Measurements from ENCODE around the gene ASAH2. TPM values are rescaled to one million over a fixed set of nuclear protein-coding genes. Genes with fewer than 3 reads are reported as not detected.

Gene ASAH2
- total RNA-seq, 1 experiment from 2014 or later = 14.0 TPM

DNA sequence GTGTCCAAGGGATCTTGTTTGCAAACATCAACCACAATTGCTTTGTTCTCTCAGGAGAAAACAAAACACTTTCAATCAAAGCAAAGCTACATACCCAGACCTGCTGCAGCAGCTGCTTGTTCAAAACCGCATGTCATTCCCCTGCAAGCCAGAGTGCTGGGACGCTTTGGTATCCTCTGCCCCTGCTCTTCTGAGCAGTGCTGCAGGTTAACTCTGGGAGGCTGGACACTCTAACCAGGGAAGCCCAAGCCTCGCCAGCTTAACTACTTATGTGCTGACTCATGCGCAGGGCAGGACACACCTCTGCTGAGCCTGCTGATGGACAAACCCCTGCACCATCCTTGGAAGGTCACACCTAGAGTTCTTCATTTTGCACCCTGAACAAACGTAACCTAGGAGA, 28.2 kb upstream of the ASAH2 start:
- no TSS peak for BruUV-seq (replicated peaks)
- Histone ChIP-seq H3K9me2 (replicated peaks; ENCODE audit: low read length) (no peaks in the 10 kb centered on the region), H4K20me1 (ENCODE audit: low read length) (no peaks in the 10 kb centered on the region), H3F3A (ENCODE audit: low read length, unreplicated experiment) (no peaks in the 10 kb centered on the region), H2AFZ (ENCODE audit: low read length) (no peak overlapping the region; the same call in 1 of the 2 replicates), H3K4me3 (ENCODE audit: low read length) (no peak overlapping the region), H3K27me3 (ENCODE audit: low read length) (no peaks in the 10 kb centered on the region), H3K36me3 (ENCODE audit: low read depth, low read length) (no peaks in the 10 kb centered on the region), H3K9ac (ENCODE audit: low read length) (no peak overlapping the region), H3K9me3 (ENCODE audit: low read length) (no peaks in the 10 kb centered on the region), H3K27ac (ENCODE audit: low read length) (no peak overlapping the region), H3K79me2 (ENCODE audit: low read length) (no peaks in the 10 kb centered on the region), H3K4me1 (ENCODE audit: insufficient read depth, low read length) (peaks cover 6% of the 10 kb centered on the region), H3K4me2 (ENCODE audit: low read length) (no peak overlapping the region)
- ChIA-PET CTCF (no interaction called here), POLR2A (ENCODE audit: unreplicated experiment) (no interaction called here)
- intact Hi-C loops (cut with micrococcal nuclease) = no loop called here
- DNase-seq (peak; percentile 64), ATAC-seq (peak; percentile 65)
- TF ChIP-seq EZH2phosphoT487 (IDR thresholded peaks at IDR 0.05; ENCODE audit: borderline replicate concordance, low read length) = no peak
- TF ChIP-seq, protein P1, sequence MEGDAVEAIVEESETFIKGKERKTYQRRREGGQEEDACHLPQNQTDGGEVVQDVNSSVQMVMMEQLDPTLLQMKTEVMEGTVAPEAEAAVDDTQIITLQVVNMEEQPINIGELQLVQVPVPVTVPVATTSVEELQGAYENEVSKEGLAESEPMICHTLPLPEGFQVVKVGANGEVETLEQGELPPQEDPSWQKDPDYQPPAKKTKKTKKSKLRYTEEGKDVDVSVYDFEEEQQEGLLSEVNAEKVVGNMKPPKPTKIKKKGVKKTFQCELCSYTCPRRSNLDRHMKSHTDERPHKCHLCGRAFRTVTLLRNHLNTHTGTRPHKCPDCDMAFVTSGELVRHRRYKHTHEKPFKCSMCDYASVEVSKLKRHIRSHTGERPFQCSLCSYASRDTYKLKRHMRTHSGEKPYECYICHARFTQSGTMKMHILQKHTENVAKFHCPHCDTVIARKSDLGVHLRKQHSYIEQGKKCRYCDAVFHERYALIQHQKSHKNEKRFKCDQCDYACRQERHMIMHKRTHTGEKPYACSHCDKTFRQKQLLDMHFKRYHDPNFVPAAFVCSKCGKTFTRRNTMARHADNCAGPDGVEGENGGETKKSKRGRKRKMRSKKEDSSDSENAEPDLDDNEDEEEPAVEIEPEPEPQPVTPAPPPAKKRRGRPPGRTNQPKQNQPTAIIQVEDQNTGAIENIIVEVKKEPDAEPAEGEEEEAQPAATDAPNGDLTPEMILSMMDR (conservative IDR thresholded peaks at IDR 0.05; ENCODE audit: low read depth, low read length) = no peak
- TF ChIP-seq EZH2 (IDR thresholded peaks at IDR 0.05; ENCODE audit: low read length, unreplicated experiment) = no peak

DNA sequence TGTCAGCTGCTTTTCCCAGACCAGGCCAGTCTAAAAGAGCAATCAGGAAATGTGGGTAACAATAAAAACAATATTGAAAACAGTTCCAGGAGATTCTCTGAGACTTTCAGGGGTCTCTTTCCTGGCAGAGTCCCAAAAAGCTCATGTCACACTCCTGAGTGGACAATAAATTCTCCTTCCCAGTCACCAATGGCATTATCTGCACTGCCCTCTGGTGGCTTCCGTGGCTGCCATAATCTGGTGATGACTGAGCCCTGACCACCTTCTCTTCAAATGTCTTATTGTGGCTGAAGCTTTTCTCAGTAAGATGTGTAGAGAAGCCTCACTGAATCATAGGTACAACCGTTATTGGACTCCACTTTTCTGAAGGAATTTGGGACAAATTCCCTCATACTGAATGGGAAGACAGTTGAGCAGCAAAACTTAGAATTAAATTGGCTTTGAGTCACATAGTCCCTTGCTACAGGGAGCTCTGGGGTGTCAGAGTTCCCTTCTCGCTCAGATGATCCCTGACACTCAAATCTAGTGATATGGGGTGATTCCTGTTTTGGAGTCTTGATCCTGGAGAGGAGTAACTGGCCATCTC, 24.4 kb upstream of the ASAH2 start:
- H4K20me1 ChIP-seq (ENCODE audit: low read length) = no peaks in the 10 kb centered on the region
- intact Hi-C loops (cut with micrococcal nuclease) = loop anchor here (1.0 to 2.0 kb wide), 4 partner anchors 43 to 87 kb away; no protein-coding TSS in a partner anchor
- no peak overlapping the region for H3K9ac ChIP-seq (ENCODE audit: low read length)
- no peak overlapping the region for H3K27ac ChIP-seq (ENCODE audit: low read length)
- peak; percentile 87 for ATAC-seq
- no peak overlapping the region for H3K4me2 ChIP-seq (ENCODE audit: low read length)
- no peak overlapping the region for H3K4me3 ChIP-seq (ENCODE audit: low read length)
- H3K4me1 ChIP-seq (ENCODE audit: insufficient read depth, low read length) = peaks cover 6% of the 10 kb centered on the region
- H3F3A ChIP-seq (ENCODE audit: low read length, unreplicated experiment) = no peaks in the 10 kb centered on the region
- TF ChIP-seq EZH2 (IDR thresholded peaks at IDR 0.05; ENCODE audit: low read length, unreplicated experiment) = no peak
- TF ChIP-seq, protein P1 (conservative IDR thresholded peaks at IDR 0.05; ENCODE audit: low read depth, low read length) = peak; percentile 99
- no peaks in the 10 kb centered on the region for H3K9me2 ChIP-seq (replicated peaks; ENCODE audit: low read length)
- CTCF ChIA-PET = interaction anchor here (0.5 to 1.2 kb wide), 6 partner anchors 34 to 683 kb away, joined by 3 to 5 read pairs (median 3); no protein-coding TSS in a partner anchor
- no peaks in the 10 kb centered on the region for H3K36me3 ChIP-seq (ENCODE audit: low read depth, low read length)
- DNase-seq = peak; percentile 86
- no peaks in the 10 kb centered on the region for H3K9me3 ChIP-seq (ENCODE audit: low read length)
- no peak overlapping the region for H2AFZ ChIP-seq (ENCODE audit: low read length)
- BruUV-seq (replicated peaks) = no TSS peak
- no peaks in the 10 kb centered on the region for H3K27me3 ChIP-seq (ENCODE audit: low read length)
- no peaks in the 10 kb centered on the region for H3K79me2 ChIP-seq (ENCODE audit: low read length)
- POLR2A ChIA-PET (ENCODE audit: unreplicated experiment) = no interaction called here

DNA sequence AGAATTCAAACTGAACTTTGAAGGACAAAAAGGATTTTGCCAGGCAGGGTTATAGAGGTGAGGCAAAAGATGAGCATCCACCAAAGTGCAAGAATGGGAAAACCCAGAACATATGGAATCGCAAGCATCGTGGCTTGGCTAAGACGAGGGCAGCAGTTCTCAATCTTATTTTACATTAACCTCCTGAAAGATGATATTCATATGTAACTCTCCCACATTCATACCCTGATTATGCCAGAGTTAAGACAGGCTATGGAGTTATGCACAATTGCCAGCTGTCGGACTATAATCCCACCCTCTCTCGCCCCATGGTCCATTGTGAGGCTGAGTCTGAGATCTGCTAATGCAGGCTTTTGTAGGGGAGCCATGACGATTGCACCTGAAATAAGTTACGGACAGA, 21.2 kb upstream of the ASAH2 start:
- Histone ChIP-seq H3K4me3 (ENCODE audit: low read length) (no peak overlapping the region), H3K27me3 (ENCODE audit: low read length) (no peaks in the 10 kb centered on the region), H3K27ac (ENCODE audit: low read length) (no peak overlapping the region), H3K9me2 (replicated peaks; ENCODE audit: low read length) (no peaks in the 10 kb centered on the region), H3K9ac (ENCODE audit: low read length) (no peak overlapping the region), H3K4me2 (ENCODE audit: low read length) (no peak overlapping the region), H3K36me3 (ENCODE audit: low read depth, low read length) (no peaks in the 10 kb centered on the region), H3K4me1 (ENCODE audit: insufficient read depth, low read length) (no peaks in the 10 kb centered on the region), H3K79me2 (ENCODE audit: low read length) (no peaks in the 10 kb centered on the region), H3K9me3 (ENCODE audit: low read length) (no peaks in the 10 kb centered on the region), H2AFZ (ENCODE audit: low read length) (no peak overlapping the region), H3F3A (ENCODE audit: low read length, unreplicated experiment) (no peaks in the 10 kb centered on the region), H4K20me1 (ENCODE audit: low read length) (no peaks in the 10 kb centered on the region)
- CTCF ChIA-PET = no interaction called here
- no peak for DNase-seq
- ATAC-seq = no peak
- no peak for TF ChIP-seq EZH2phosphoT487 (IDR thresholded peaks at IDR 0.05; ENCODE audit: borderline replicate concordance, low read length)
- intact Hi-C loops (cut with micrococcal nuclease) = no loop called here
- no TSS peak for BruUV-seq (replicated peaks)
- POLR2A ChIA-PET (ENCODE audit: unreplicated experiment) = no interaction called here

Measured in PC-3 (cell line).